Brain pericyte (primary cell): ENCODE data around the gene UBAP1.
"Not testable (repeated sequence)": the region's sequence is repeated elsewhere in the genome, so short reads cannot be mapped to it uniquely, and the experiment has no call there.

Experiments
- DNase-seq: peaks from one replicate; pipeline ENCODE4 v3.0.0-alpha.2; 2012; ENCODE audit warnings: low read depth, low spot score

Gene UBAP1

DNA sequence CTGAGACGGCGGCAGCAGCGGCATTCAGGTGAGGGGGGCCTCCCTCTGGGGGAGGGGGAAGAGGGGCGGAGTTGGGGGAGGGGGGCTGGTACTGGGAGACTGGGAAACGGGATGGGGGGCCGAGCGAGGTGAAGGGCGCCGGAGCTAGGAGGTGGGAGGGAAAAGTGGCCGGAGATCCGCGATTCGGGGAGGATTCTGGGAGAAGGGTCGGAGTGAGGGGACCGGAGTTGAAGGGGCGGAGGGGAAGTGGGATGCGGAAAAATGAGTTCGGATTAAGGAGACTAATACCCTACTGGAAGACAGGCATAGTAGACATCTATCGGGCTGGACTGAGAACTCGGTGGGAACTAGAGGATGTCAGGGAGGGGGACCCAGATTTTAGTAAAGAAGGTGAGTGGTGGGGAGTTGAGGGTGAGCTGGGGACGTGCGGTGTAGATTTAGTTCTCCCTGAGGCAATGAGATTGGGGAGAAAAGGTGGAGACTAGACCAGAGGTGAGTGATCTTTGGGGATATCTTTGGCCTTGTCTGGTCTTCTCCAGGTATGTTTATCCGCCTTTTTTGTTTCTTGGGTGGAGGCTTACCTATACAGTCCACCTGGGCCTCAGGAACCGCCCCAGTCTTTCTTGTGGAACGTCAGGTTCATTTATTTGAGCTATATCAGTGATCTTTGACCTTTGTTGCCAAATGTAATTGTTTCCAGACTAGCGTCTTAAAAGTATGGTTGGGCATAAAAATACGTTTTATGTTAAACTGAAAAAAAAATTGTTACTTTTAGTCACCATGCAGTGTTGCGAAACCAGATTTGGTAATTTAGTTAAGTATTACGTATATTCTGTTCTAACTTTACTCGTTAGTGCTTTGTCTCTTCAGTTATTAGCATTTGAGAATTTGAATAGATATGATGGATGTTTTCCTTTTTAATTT is 632 bp downstream of the UBAP1 start:
- no peak for DNase-seq

DNA sequence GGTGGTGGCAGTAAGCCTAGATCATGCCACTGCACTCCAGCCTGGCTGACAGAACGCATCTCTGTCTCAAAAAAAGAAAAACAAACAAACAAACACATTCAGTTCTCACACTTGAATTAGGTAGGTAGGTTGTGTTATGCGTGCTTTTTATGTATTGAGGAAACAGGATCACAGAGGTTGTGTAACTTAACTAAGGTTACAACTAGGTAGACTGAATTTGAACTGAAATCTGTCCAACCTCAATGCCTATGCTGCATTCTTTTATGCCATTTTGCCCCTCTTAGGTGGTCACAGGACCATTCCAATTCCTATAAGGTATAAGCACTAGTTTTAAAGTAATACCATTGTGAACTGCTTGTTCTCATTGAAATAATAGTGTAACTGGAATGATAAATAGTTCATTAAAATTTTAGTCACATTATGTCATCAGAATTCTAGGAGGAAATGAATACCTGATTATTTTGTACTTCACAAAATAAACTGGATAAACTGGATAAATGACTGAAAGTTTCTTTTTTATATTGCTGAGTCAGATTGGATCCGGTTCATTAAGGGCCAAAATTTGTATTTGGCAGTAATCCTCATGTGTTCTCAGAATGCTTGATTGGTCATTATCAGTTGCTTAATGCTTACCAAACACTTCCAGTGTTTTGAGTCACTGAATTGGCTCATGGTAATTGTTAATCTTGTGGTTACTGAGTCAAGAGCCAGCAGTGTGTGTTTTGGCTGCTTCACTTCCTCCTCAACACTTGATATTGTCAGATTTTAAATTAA is 7.1 kb downstream of the UBAP1 start:
- no peak for DNase-seq

DNA sequence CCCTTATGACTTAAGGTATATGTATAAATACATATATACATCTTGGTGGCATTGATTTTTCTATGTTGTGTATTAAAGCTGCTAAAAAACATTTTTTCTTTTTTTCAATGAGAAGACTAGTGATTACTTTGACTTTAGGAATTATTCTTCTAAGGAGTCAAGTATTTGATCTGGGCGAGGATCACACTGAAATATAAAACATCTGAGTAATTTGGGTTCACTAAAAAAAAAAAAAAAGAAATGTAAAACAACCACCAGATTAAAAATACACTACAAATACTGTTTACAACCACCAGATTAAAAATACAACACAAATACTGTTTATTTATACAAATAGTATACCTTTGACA is 9.0 kb downstream of the UBAP1 start:
- no peak for DNase-seq

- no peak for DNase-seq
Observed at GRCh38 chr9:34190996-34191892, 12.4 kb downstream of the UBAP1 start.

GRCh38 chr9:34195143-34195542 is 16.3 kb downstream of the UBAP1 start:
- DNase-seq: no peak

GRCh38 chr9:34197286-34197685 is 18.4 kb downstream of the UBAP1 start:
- not testable (repeated sequence) for DNase-seq

DNA sequence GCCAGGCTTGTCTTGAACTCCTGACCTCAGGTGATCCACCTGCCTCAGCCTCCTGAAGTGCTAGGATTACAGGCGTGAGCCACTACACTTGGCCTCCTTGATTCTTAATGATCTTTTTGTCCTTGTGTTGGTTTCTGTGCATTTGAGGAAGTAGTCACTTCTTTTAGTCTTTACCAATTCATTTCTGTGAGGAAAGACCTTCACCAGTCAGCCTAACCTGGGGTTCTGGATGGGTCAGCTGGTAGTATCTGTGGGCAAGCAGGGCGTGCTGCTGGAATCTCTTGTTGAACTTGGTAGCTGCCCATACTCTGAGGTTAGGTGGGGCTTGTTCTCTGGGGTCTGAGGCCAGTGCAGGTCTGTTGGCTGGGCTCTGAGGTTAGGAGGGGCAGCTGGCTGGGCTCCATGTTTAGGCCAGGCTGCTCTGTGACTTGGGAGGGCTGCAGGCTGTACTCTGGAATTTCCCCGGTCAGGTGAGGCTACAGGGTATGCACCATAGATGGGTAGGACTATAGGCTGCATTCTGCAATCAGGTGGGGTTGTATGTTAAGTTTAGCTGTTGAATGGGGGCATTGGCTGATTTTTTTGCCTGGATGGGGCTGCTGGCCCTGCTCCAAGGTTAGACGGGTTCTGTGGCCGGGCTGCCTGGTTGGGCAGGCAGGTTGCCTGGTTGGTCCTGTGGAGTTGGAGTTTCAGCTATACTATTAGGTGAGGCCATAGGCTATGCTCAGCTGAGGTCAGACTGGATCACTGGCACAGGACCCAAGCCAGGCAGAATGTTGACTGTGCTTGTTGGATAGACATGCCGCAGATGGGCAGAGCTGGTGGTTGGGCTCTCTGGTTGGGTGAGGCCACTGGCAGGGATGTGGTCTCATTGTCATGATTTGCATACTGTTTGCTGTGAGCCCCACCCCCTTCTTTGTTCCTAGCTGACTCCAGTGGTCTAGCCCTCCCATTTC is 19.2 kb downstream of the UBAP1 start:
- no peak for DNase-seq

DNA sequence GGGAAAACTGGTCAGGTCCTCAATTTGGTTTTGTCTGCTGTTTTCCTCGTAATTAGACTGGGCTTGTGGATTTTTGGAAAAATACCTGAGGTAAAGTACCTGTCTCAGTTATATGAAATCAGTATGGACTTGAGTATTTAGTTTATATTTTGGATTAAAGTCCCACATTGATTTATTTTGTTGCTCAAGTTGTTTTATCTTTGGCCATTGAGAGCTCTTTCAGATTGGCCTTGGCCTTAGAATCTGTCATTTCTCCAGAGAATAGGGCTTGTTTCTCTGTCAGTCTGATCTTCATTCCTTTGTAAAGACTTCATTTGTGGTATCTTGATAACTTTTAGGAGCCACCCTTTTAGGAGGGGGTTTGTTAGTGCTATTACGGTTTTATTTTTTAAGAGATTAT is 21.2 kb downstream of the UBAP1 start:
- DNase-seq: no peak

DNA sequence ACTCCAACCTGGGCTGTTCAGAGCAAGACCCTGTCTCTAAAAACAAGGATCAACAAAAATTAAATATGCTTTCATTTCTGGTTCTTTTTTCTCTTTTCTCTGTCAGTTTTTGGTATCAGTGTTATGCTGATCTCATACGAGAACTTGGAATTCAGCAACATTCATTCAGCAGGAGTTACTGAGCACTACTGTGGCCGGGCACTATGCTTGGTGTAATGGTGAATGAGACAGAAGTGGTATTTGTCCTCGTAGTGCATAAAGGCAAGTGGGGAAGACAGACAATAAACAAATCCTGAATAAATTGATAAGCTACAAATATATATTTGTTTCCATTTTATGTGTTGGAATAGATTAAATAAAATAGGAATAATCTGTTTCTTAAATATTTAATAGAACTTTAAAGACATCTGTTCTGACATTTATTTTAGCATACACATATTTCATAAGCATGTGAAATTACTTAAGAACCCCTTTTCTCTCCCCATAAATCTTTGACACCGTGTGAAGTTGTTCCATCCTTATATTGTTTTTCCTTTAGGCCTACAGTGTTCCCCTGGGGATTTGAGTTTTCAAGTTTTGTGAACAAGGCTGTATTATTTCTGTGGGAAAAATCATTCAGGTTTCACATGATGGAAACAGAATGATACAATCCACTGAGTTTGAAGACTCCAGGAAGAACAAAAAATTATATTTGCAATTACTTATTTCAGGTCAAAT is 24.6 kb downstream of the UBAP1 start:
- no peak for DNase-seq

DNA sequence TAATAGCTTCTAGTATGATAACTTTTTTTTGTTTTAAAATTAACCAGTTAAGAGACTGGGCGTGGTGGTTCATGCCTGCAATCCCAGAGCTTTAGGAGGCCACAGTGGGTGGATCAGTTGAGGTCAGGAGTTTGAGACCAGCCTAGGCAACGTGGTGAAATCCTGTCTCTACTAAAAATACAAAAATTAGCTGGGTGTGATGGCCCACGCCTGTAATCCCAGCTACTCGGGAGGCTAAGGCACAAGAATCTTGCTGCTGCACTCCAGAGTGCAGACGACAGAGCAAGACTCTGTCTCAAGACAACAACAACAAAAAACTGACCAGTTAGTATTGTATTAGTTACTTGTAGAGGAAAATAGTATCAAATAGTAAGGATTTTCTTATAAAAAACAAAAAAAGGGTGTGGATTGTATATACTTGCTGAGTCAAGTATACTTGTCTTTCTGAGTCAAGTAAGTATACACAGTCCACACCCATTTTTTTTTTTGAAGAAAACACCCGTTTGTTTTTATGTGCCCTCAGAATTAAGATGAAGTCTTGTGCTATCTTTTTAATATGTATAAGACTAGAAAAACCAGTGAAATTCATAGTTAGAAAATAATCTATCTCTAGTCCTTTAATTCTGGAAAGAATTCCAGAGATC is 25.3 kb downstream of the UBAP1 start:
- DNase-seq: no peak

GRCh38 chr9:34205102-34205501 is 26.3 kb downstream of the UBAP1 start:
- DNase-seq: no peak

GRCh38 chr9:34206561-34206960 is 27.7 kb downstream of the UBAP1 start:
- no peak for DNase-seq

DNA sequence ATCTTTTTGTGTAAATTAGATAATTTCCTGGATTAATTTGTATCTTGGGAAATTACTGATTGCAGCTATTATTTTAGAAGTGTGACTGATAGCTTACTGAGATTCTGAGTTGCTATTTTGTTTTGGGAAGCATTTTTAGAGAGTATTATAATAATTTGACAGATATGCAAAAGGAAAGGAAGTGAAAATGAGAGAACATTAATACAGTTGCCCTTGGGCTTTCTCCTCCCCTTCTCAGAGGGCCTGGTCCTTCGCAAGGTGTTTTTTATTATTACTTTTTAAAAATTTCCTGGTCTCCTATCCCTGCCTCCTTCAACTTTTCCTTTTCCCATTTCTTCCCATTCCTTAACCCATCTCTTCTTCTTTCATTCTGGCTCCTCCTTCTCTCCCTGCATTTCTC is 32.6 kb downstream of the UBAP1 start:
- DNase-seq: no peak

GRCh38 chr9:34214354-34215000 is 35.6 kb downstream of the UBAP1 start:
- DNase-seq: not testable (repeated sequence)

DNA sequence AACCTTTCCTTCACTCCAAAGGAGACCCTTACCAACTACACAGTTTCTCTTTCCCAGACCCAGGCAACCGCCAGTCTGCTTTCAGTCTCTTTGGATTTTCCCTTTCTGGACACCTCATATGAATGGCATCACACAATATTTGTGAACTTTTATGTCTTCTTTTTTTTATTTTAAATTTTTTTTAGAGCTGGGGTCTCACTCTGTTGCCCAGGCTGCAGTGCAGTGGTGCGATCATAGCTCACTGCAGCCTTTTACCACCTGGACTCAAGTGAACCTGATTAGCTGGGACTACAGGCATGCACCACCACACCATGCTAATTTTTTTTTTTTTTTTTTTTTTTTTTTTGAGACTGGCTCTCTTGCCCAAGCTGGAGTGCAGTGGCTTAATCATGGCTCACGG is 37.5 kb downstream of the UBAP1 start:
- DNase-seq: no peak

- not testable (repeated sequence) for DNase-seq
Observed at GRCh38 chr9:34217015-34217414, 38.2 kb downstream of the UBAP1 start.

DNA sequence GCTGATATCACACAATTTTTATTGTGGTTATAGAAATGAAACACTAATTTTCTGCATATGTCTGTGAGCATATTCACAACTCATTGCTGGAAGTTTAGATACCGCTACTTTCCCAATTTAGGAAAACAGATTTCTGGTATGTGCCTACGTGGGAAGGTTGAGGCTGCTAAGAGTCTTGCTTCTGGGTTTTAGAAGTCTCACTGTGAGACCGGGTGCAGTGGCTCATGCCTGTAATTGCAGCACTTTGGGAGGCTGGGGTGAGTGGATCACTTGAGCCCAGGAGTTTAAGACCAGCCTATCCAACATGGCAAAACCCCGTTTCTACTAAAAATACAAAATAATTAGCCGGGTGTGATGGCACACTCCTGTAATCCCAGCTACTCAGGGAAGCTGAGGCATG is 39.6 kb downstream of the UBAP1 start:
- DNase-seq: no peak

DNA sequence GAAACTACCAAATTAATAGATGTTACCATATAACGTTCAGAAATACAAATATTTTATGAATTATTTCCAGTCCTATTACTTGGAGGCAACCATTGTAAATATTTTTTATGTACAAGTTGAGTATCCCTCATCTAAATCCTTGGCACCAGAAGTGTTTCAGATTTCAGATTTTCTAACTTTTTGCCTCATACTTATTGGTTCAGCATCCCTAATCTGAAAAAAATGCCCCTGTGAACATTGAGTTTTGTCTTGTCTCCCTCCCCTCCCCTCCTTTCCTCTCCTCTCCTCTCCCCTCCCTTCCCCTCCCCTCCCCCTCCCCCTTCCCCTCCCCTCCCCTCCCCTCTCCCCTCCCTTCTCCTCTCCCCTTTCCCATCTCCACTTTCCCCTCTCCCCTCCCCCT is 40.6 kb downstream of the UBAP1 start:
- no peak for DNase-seq

GRCh38 chr9:34220218-34220617 is 41.4 kb downstream of the UBAP1 start:
- DNase-seq: no peak
